ENCODE measurements around the gene SLC39A7.

Gene SLC39A7

DNA sequence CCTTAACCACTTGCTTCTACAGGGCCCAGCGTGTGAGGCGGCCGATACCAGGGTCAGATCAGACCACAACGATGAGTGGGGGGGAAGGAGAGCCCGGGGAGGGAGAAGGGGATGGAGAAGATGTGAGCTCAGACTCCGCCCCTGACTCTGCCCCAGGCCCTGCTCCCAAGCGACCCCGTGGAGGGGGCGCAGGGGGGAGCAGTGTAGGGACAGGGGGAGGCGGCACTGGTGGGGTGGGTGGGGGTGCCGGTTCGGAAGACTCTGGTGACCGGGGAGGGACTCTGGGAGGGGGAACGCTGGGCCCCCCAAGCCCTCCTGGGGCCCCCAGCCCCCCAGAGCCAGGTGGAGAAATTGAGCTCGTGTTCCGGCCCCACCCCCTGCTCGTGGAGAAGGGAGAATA lies 10.5 kb downstream of the SLC39A7 start:
- DNase-seq (ENCODE audit: low read depth in 2 of 2): no peak
- TF ChIP-seq, protein P1, sequence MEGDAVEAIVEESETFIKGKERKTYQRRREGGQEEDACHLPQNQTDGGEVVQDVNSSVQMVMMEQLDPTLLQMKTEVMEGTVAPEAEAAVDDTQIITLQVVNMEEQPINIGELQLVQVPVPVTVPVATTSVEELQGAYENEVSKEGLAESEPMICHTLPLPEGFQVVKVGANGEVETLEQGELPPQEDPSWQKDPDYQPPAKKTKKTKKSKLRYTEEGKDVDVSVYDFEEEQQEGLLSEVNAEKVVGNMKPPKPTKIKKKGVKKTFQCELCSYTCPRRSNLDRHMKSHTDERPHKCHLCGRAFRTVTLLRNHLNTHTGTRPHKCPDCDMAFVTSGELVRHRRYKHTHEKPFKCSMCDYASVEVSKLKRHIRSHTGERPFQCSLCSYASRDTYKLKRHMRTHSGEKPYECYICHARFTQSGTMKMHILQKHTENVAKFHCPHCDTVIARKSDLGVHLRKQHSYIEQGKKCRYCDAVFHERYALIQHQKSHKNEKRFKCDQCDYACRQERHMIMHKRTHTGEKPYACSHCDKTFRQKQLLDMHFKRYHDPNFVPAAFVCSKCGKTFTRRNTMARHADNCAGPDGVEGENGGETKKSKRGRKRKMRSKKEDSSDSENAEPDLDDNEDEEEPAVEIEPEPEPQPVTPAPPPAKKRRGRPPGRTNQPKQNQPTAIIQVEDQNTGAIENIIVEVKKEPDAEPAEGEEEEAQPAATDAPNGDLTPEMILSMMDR (IDR thresholded peaks at IDR 0.05; ENCODE audit: low read depth, low read length): no peak
- no peak overlapping the region for H3K4me3 ChIP-seq (replicated peaks in 1 of 2; ENCODE audit: low read depth in 2 of 2, low read length in 2 of 2)

DNA sequence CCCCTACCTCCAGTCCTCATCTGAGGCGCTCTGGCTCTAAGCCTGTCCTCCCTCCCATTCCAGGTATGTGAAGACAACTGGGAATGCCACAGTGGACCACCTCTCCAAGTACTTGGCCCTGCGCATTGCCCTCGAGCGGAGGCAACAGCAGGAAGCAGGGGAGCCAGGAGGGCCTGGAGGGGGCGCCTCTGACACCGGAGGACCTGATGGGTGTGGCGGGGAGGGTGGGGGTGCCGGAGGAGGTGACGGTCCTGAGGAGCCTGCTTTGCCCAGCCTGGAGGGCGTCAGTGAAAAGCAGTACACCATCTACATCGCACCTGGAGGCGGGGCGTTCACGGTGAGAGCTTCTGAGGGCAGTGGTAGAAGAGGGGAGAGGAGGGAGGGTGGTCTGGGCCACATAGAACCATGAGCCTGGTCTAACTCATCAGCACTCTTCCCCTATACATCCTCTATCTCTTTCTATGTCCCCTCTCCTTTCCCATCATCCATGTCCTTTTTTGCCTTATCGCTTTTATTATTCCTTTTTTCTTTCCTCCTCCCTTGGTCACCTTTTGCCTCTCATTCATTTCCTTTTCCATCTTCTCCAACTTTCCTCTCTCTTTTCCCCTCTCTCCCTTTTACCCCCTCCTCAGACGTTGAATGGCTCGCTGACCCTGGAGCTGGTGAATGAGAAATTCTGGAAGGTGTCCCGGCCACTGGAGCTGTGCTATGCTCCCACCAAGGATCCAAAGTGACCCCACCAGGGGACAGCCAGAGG lies 11.2 kb downstream of the SLC39A7 start:
- DNase-seq (ENCODE audit: low read depth in 2 of 2): no peak
- H3K4me3 ChIP-seq (replicated peaks in 1 of 2; ENCODE audit: low read depth in 2 of 2, low read length in 2 of 2): no peak overlapping the region
- TF ChIP-seq, protein P1 (IDR thresholded peaks at IDR 0.05; ENCODE audit: low read depth, low read length): no peak

DNA sequence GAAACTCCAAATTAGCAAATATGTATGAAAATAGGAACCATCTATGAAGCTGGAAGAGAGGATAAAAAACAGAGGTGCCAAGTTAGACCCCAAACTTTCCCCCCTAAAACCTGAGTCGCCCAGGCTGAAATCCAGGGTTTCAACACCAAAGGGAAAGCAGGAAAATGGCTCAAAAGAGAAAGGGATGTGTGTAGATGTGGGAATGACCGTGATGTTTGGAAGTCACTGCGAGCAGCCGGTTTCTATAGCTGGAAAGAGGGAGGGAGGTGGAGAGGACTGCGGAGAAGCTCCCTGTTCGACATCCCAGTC lies 12.1 kb downstream of the SLC39A7 start:
- peak in 1 of 2 donors; percentile 14 for DNase-seq (ENCODE audit: low read depth in 2 of 2)
- H3K4me3 ChIP-seq (replicated peaks in 1 of 2; ENCODE audit: low read depth in 2 of 2, low read length in 2 of 2): peak overlapping the region; percentile 59 to 63
- TF ChIP-seq, protein P1 (IDR thresholded peaks at IDR 0.05; ENCODE audit: low read depth, low read length): no peak

DNA sequence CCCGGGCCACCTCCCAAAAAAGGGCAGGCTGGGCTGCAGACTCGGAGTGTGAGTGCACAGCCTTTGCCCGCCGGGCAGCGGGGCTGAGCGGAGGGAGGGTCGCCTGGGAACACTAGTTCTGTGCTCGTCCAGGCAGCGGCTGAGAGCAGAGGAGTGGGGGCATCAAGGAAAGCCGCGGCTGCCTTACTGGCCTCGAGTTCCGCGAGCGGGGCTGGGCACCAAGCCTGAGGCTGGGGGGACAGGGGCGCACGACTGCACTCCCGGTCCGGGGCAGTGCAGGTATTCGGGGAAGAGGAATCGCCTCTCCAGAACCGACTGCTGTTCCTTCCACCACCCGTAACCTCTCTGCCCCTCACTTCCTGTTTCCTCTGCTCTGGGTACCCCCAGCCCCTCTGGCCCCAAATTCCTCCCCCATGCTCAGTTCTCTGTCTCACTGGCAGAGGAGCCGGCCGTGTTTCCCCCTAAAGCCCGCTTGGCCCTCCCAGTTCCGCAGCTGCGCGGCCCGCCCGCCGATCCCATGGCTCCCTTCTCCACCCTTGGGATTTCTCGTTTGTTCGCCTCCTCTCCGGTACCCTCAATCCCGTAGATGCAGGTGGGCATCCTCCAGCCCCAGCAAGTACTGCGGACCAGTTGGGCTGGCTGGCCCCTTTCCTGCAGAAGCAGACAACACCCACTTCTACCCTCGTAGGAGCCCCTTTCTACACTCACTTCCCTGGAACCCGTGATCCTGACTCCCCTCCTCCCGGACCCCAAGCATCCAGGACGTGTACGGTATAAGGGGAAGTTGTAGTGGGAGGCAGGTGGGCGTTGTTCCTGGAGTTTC lies 12.7 kb downstream of the SLC39A7 start:
- TF ChIP-seq, protein P1 (IDR thresholded peaks at IDR 0.05; ENCODE audit: low read depth, low read length): no peak
- peak; percentile 16 to 42 for DNase-seq (ENCODE audit: low read depth in 2 of 2)
- peak overlapping the region; percentile 59 to 63 for H3K4me3 ChIP-seq (replicated peaks in 1 of 2; ENCODE audit: low read depth in 2 of 2, low read length in 2 of 2)

DNA sequence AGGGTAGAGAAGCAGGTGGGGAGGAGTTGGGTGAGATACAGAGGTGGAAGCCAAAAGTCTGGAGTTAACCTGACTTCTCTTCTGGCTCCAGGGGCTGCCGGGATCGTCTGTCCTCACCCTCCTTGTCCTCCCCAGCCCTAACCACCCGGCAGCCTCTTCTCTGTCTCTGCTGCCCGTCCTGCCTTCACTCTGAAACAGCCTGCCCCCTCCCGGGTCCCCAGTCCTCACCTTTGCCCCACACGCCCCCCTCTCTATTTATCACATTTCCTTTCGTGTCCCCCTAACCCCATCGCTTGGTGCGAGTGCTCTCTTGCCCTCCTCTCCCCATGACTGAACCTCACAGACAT lies 13.3 kb downstream of the SLC39A7 start:
- peak overlapping the region; percentile 59 to 63 for H3K4me3 ChIP-seq (replicated peaks in 1 of 2; ENCODE audit: low read depth in 2 of 2, low read length in 2 of 2)
- DNase-seq (ENCODE audit: low read depth in 2 of 2): no peak
- TF ChIP-seq, protein P1 (IDR thresholded peaks at IDR 0.05; ENCODE audit: low read depth, low read length): no peak

DNA sequence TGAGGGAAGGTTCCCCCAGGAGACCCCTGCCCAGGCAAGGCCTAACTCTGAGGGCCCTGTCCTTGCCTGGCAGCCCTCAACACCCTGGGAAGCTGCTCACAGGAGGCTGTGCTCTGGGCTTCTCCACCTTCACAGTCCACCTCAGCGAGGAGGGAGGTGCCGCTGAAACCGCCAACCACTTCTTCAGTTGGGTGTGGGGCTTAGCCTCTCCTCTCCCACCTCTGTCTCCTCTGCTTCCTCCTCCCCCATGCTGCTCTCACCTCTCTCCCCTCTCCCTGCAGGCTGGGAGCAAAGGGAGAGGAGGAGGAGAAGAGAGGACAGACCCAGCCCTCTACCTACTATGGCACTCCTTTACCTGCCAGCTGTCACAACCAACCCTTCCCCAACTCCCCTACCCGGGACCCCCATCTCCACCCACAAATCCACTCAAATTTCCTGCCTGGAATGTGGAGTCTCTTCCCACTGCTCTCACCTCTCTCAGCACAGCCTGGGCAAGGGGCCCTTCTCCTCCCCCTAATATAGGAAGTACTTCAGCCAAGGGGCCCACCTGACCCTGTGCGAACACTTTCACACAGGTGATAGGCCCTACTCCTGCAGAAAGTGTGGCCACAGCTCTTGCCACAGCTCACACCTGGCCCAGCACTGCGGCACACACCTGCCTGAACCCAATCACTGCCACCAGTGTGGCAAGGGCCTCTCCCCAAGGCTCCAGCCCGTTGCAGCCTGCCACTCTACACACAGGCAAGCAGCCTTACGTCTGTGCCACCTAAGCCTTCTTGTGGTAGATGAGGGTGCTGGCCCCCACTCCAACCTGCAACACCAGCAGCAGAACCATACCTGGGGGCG lies 14.8 kb downstream of the SLC39A7 start:
- DNase-seq (ENCODE audit: low read depth in 2 of 2): no peak
- no peak overlapping the region for H3K4me3 ChIP-seq (replicated peaks in 1 of 2; ENCODE audit: low read depth in 2 of 2, low read length in 2 of 2)
- TF ChIP-seq, protein P1 (IDR thresholded peaks at IDR 0.05; ENCODE audit: low read depth, low read length): no peak
